Measurements from ENCODE around the gene MYO10.
A peak's percentile ranks its signal among the peaks of the same experiment; 100 is the strongest.
"Not testable (repeated sequence)": the region's sequence is repeated elsewhere in the genome, so short reads cannot be mapped to it uniquely, and the experiment has no call there.

Gene MYO10

DNA sequence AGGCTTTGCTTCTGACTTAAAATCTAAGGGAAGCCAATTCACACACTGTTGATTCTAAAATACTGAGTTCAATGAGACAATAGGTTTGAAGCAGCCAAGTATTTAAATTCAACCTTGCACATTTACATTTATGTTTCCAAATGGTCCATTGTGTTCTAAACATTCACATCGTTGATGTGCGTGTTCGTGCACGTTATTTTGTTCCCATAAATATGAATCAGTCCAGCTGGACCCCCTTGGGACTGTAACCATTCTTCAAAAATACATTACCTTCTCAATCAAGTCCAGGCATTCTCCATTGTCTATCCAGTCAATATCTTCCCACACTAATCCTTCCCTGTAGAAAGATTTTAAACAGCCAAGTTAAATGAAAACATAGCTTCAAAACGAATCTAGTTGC lies 172.9 kb downstream of the MYO10 start:
- H3K4me2 ChIP-seq (ENCODE audit: low read length) = no peak overlapping the region
- no peaks in the 10 kb centered on the region for H3K4me1 ChIP-seq
- no peaks in the 10 kb centered on the region for H3K27me3 ChIP-seq (ENCODE audit: control insufficient read depth, insufficient read depth, low read length)
- H3K9ac ChIP-seq = no peak overlapping the region
- no peaks in the 10 kb centered on the region for H3K9me3 ChIP-seq (ENCODE audit: control insufficient read depth, low read length)
- no peaks in the 10 kb centered on the region for H3K36me3 ChIP-seq (ENCODE audit: control insufficient read depth, insufficient read depth, low read length)
- no peaks in the 10 kb centered on the region for H3K79me2 ChIP-seq
- H2AFZ ChIP-seq = no peak overlapping the region
- TF ChIP-seq, protein P1, sequence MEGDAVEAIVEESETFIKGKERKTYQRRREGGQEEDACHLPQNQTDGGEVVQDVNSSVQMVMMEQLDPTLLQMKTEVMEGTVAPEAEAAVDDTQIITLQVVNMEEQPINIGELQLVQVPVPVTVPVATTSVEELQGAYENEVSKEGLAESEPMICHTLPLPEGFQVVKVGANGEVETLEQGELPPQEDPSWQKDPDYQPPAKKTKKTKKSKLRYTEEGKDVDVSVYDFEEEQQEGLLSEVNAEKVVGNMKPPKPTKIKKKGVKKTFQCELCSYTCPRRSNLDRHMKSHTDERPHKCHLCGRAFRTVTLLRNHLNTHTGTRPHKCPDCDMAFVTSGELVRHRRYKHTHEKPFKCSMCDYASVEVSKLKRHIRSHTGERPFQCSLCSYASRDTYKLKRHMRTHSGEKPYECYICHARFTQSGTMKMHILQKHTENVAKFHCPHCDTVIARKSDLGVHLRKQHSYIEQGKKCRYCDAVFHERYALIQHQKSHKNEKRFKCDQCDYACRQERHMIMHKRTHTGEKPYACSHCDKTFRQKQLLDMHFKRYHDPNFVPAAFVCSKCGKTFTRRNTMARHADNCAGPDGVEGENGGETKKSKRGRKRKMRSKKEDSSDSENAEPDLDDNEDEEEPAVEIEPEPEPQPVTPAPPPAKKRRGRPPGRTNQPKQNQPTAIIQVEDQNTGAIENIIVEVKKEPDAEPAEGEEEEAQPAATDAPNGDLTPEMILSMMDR (IDR thresholded peaks at IDR 0.05) = no peak
- H3K27ac ChIP-seq = no peak overlapping the region
- H3K4me3 ChIP-seq (ENCODE audit: low read depth, low read length) = no peak overlapping the region

DNA sequence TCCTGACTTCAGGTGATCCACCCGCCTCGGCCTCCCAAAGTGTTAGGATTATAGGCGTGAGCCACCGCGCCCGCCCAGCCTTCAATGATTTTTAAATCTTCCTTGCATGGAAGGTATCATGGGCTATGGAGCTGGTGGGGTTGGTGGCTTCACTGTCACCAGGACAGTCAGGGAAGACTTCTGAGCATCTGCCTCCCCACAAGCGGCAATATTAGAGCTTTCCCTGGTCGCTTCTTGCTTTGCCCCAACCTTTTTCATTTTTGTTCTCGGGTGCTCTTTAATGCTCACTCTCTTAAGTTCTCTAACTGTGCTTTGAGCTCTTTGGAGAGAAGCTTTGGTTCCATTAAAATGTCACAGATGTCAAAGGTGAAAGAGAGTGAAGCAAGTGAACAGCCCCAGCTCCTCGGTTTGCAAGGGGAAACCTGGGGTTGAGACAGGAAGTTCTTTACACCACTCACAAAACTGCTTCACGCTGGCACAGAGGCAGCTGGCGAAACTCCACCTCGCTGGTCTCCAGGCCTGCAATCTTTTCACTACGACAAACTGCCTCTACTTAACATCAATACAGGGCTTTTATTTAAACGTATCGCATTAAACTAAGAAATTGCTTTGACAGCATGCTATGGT lies 176.8 kb downstream of the MYO10 start:
- no peak overlapping the region for H3K9ac ChIP-seq
- no peak overlapping the region for H3K4me3 ChIP-seq (ENCODE audit: low read depth, low read length)
- no peak overlapping the region for H3K4me2 ChIP-seq (ENCODE audit: low read length)
- H3K9me3 ChIP-seq (ENCODE audit: control insufficient read depth, low read length) = no peaks in the 10 kb centered on the region
- no peak overlapping the region for H3K27ac ChIP-seq
- no peak overlapping the region for H2AFZ ChIP-seq
- no peaks in the 10 kb centered on the region for H3K36me3 ChIP-seq (ENCODE audit: control insufficient read depth, insufficient read depth, low read length)
- TF ChIP-seq, protein P1 (IDR thresholded peaks at IDR 0.05) = no peak
- H3K27me3 ChIP-seq (ENCODE audit: control insufficient read depth, insufficient read depth, low read length) = no peaks in the 10 kb centered on the region
- H3K79me2 ChIP-seq = no peaks in the 10 kb centered on the region
- no peaks in the 10 kb centered on the region for H3K4me1 ChIP-seq

DNA sequence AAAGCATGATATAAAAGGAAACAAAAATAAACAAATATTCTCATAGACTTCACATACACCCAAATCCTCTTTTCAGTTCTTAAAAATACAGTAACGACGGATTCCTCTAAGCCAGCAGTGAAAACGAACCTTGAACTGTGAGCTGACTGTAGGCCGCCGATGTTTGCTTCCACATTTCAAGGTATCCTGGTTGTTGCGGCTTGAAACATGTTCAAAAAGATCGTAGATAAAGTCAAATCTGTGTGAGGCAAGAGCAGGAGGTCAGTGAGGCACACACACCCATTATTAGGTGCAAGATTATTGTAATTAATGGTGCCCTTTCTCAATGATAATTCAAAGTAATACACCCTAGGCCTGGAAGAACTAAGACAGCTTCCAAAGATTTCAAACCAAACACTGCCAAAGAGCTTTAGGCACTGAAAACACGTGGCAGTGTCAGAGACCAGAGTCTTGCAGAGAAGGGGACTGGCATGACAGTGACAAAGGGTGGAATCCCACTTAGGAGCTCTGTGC lies 178.0 kb downstream of the MYO10 start:
- no peaks in the 10 kb centered on the region for H3K9me3 ChIP-seq (ENCODE audit: control insufficient read depth, low read length)
- H3K79me2 ChIP-seq = no peaks in the 10 kb centered on the region
- no peaks in the 10 kb centered on the region for H3K27me3 ChIP-seq (ENCODE audit: control insufficient read depth, insufficient read depth, low read length)
- peak overlapping the region; percentile 43 for H2AFZ ChIP-seq
- H3K4me2 ChIP-seq (ENCODE audit: low read length) = no peak overlapping the region
- no peak overlapping the region for H3K4me3 ChIP-seq (ENCODE audit: low read depth, low read length)
- H3K9ac ChIP-seq = no peak overlapping the region
- H3K4me1 ChIP-seq = no peaks in the 10 kb centered on the region
- no peaks in the 10 kb centered on the region for H3K36me3 ChIP-seq (ENCODE audit: control insufficient read depth, insufficient read depth, low read length)
- H3K27ac ChIP-seq = no peak overlapping the region
- TF ChIP-seq, protein P1 (IDR thresholded peaks at IDR 0.05) = no peak

DNA sequence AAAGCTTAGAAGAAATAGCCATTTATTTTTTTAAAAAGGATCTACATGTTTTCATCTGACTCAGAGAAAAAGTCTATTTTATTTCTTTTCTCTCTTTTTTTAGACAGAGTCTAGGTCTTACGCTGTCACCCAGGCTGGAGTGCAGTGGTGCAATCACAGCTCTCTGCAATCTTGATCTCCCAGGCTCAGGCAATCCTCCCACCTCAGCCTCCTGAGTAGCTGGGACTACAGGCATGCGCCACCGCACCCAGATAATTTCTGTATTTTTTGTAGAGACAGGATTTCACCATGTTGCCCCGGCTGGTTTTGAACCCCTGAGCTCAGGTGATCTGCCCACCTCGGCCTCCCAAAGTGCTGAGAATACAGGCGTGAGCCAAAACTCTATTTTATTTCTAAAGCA lies 178.5 kb downstream of the MYO10 start:
- H2AFZ ChIP-seq; H3K4me3 ChIP-seq (ENCODE audit: low read depth, low read length); H3K9ac ChIP-seq; H3K27ac ChIP-seq; H3K79me2 ChIP-seq; H3K27me3 ChIP-seq (ENCODE audit: control insufficient read depth, insufficient read depth, low read length); H3K4me2 ChIP-seq (ENCODE audit: low read length); H3K36me3 ChIP-seq (ENCODE audit: control insufficient read depth, insufficient read depth, low read length); H3K9me3 ChIP-seq (ENCODE audit: control insufficient read depth, low read length); H3K4me1 ChIP-seq: not testable (repeated sequence)

DNA sequence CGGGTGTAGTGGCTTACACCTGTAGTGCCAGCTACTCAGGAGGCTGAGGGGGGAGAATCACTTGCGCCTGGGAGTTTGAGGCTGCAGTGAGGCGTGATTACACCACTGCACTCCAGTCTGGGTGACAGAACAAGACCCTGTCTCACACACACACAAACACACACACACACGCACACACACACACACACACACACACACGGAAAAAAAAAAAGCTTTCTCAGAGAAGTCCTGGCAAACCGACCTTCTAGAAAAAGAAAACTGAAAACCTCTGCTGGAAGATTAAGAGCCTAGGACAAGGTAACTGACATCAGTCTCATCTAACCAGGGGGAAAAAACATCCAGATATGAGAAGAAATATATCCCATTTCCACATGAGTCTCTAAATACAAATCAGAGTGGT lies 178.9 kb downstream of the MYO10 start:
- Histone ChIP-seq H3K9me3 (ENCODE audit: control insufficient read depth, low read length) (no peaks in the 10 kb centered on the region), H3K9ac (no peak overlapping the region), H3K4me1 (no peaks in the 10 kb centered on the region), H2AFZ (no peak overlapping the region), H3K4me3 (ENCODE audit: low read depth, low read length) (no peak overlapping the region), H3K36me3 (ENCODE audit: control insufficient read depth, insufficient read depth, low read length) (no peaks in the 10 kb centered on the region), H3K79me2 (no peaks in the 10 kb centered on the region), H3K27ac (no peak overlapping the region), H3K27me3 (ENCODE audit: control insufficient read depth, insufficient read depth, low read length) (no peaks in the 10 kb centered on the region), H3K4me2 (ENCODE audit: low read length) (no peak overlapping the region)
- TF ChIP-seq, protein P1 (IDR thresholded peaks at IDR 0.05) = no peak
